Caco-2 (cell line): ENCODE results near the gene KLF16. TPM values are rescaled to one million over a fixed set of nuclear protein-coding genes. Genes with fewer than 3 reads are reported as not detected.

Experiments
- BruUV-seq: library from RNA; stranded (reverse); fragments of 400-500 nt; replicated peaks from 2 replicates; lab custom pipeline; 2021; lab: Mats Ljungman, UMichigan
- CTCF ChIA-PET: fragments of 300-600 bp; sonication (Branson Sonifier 250); formaldehyde crosslinking; loops from one replicate; lab custom pipeline; 2022; ENCODE audit warnings: antibody characterized with exemption; lab: Charles Lee
- POLR2A ChIA-PET: fragments of 300-600 bp; sonication (Branson Sonifier 250); formaldehyde crosslinking; loops from one replicate; lab custom pipeline; 2022; ENCODE audit warnings: antibody characterized with exemption; lab: Charles Lee
- DNase-seq, 2 experiments: peaks; one replicate each; pipeline versions ENCODE4 v3.0.0 to v3.0.0-alpha.2; 2020 to 2022
- H3K27me3 ChIP-seq: replicated peaks from 2 replicates; pipeline ENCODE4 v1.6.0; 2011; ENCODE audit warnings: low read length; ENCODE audit not compliant: control insufficient read depth, insufficient read depth
- H3K36me3 ChIP-seq: 2 replicates; pipeline ENCODE4 v1.5.1; 2011; ENCODE audit warnings: low read length; ENCODE audit not compliant: control insufficient read depth, insufficient read depth
- H3K4me1 ChIP-seq: fragments of 250-450 bp; sonication (Bioruptor Pico); 2 replicates; pipeline ENCODE4 v1.5.1; 2020; ENCODE audit warnings: mild to moderate bottlenecking
- H3K4me3 ChIP-seq: 2 replicates; pipeline ENCODE4 v1.5.1; 2011; ENCODE audit warnings: low read depth, mild to moderate bottlenecking, control low read depth, low read length
- H3K9me3 ChIP-seq: fragments of 250-450 bp; sonication (Bioruptor Pico); 2 replicates; pipeline ENCODE4 v1.5.1; 2020; ENCODE audit warnings: mild to moderate bottlenecking, moderate library complexity
- H3K27ac Mint-ChIP-seq: one replicate; pipeline ENCODE4 v1.8.0; 2022; ENCODE audit warnings: mixed read lengths; ENCODE audit not compliant: unreplicated experiment
- H3K27me3 Mint-ChIP-seq: one replicate; pipeline ENCODE4 v1.8.0; 2022; ENCODE audit warnings: mixed read lengths; ENCODE audit not compliant: insufficient read depth, unreplicated experiment
- H3K36me3 Mint-ChIP-seq: one replicate; pipeline ENCODE4 v1.8.0; 2022; ENCODE audit warnings: mild to moderate bottlenecking, mixed read lengths; ENCODE audit not compliant: insufficient read depth, unreplicated experiment
- H3K4me1 Mint-ChIP-seq: one replicate; pipeline ENCODE4 v1.8.0; 2022; ENCODE audit warnings: low read depth, mixed read lengths; ENCODE audit not compliant: unreplicated experiment
- H3K4me3 Mint-ChIP-seq: one replicate; pipeline ENCODE4 v1.8.0; 2022; ENCODE audit warnings: mild to moderate bottlenecking, moderate library complexity, mixed read lengths; ENCODE audit not compliant: unreplicated experiment
- H3K9me3 Mint-ChIP-seq: one replicate; pipeline ENCODE4 v1.8.0; 2022; ENCODE audit warnings: mixed read lengths; ENCODE audit not compliant: unreplicated experiment
- CTCF ChIP-seq, 2 experiments: fragments of 200-600 bp in 1 of 2; IDR thresholded peaks; 1 replicate in 1 of 2; 2 replicates in 1 of 2; pipeline versions ENCODE4 v1.5.1 to v1.8.0; 2011 to 2022; ENCODE audit warnings: antibody characterized with exemption in 1 of 2, control low read depth in 1 of 2, inconsistent platforms in 1 of 2, low read depth in 1 of 2, low read length in 1 of 2, mild to moderate bottlenecking in 1 of 2, moderate library complexity in 1 of 2; ENCODE audit not compliant: insufficient read depth in 1 of 2, severe bottlenecking in 1 of 2, unreplicated experiment in 1 of 2
- intact Hi-C: fragments of 100-400 bp; cut with micrococcal nuclease; formaldehyde crosslinking; loops from one replicate; pipeline ENCODE4 v1.10.0; 2022; ENCODE audit not compliant: unreplicated experiment
- total RNA-seq: library from RNA; stranded (reverse); gene quantifications from 2 replicates; pipeline ENCODE4 v1.2.3, GENCODE V29; 2022

The KLF16 gene
- total RNA-seq, 1 experiment from 2014 or later, result 26.8 TPM

- CTCF ChIA-PET, result interaction anchor here (0.6 kb wide), 1 partner anchor 8 kb away, joined by 4 read pairs; no protein-coding TSS in a partner anchor
- POLR2A ChIA-PET, result no interaction called here
- Mint-ChIP-seq H3K4me1 (no peaks in the 10 kb centered on the region), H3K4me3 (no peak overlapping the region), H3K27ac (no peak overlapping the region), H3K36me3 (peaks cover 43% of the 10 kb centered on the region), H3K27me3 (no peaks in the 10 kb centered on the region), H3K9me3 (no peaks in the 10 kb centered on the region)
- H3K36me3 ChIP-seq, result 0 out of 2 replicates have a peak, but pooled peaks cover 3% of the 10 kb centered on the region
- intact Hi-C loops, result no loop called here
- no peak overlapping the region for H3K4me3 ChIP-seq
- no peaks in the 10 kb centered on the region for H3K27me3 ChIP-seq
- BruUV-seq, result no TSS peak
- no peaks in the 10 kb centered on the region for H3K9me3 ChIP-seq
- DNase-seq, result no peak
- H3K4me1 ChIP-seq, result peaks cover 16% of the 10 kb centered on the region
- TF ChIP-seq CTCF (IDR thresholded peaks at IDR 0.05; ENCODE audit: insufficient read depth in 1 of 2, low read depth in 1 of 2, low read length in 1 of 2, severe bottlenecking in 1 of 2, unreplicated experiment in 1 of 2), result no peak
These were observed 47.7 kb upstream of the KLF16 start for GRCh38 chr19:1911098-1911497.

- Mint-ChIP-seq H3K27ac (peak overlapping the region; percentile 32), H3K4me1 (no peaks in the 10 kb centered on the region), H3K9me3 (no peaks in the 10 kb centered on the region), H3K36me3 (peaks cover 45% of the 10 kb centered on the region), H3K4me3 (no peak overlapping the region), H3K27me3 (no peaks in the 10 kb centered on the region)
- ChIA-PET CTCF (interaction anchor here (0.6 kb wide), 1 partner anchor 11 kb away, joined by 4 read pairs; no protein-coding TSS in a partner anchor), POLR2A (no interaction called here)
- H3K36me3 ChIP-seq, result 0 out of 2 replicates have a peak, but pooled peaks cover 3% of the 10 kb centered on the region
- intact Hi-C loops, result no loop called here
- BruUV-seq, result no TSS peak
- no peaks in the 10 kb centered on the region for H3K9me3 ChIP-seq
- TF ChIP-seq CTCF (IDR thresholded peaks at IDR 0.05; ENCODE audit: insufficient read depth in 1 of 2, low read depth in 1 of 2, low read length in 1 of 2, severe bottlenecking in 1 of 2, unreplicated experiment in 1 of 2), result no peak
- peaks cover 16% of the 10 kb centered on the region for H3K4me1 ChIP-seq
- no peak overlapping the region for H3K4me3 ChIP-seq
- no peak for DNase-seq
- H3K27me3 ChIP-seq, result no peaks in the 10 kb centered on the region
These were observed 46.8 kb upstream of the KLF16 start for GRCh38 chr19:1910177-1910576.

- Mint-ChIP-seq H3K4me3 (no peak overlapping the region), H3K4me1 (peaks cover under 1% of the 10 kb centered on the region), H3K27me3 (no peaks in the 10 kb centered on the region), H3K36me3 (peaks cover 47% of the 10 kb centered on the region), H3K9me3 (no peaks in the 10 kb centered on the region), H3K27ac (no peak overlapping the region)
- no peak for TF ChIP-seq CTCF (IDR thresholded peaks at IDR 0.05; ENCODE audit: insufficient read depth in 1 of 2, low read depth in 1 of 2, low read length in 1 of 2, severe bottlenecking in 1 of 2, unreplicated experiment in 1 of 2)
- Histone ChIP-seq H3K36me3 (0 out of 2 replicates have a peak, but pooled peaks cover under 1% of the 10 kb centered on the region), H3K4me3 (no peak overlapping the region), H3K9me3 (no peaks in the 10 kb centered on the region), H3K4me1 (peaks cover 16% of the 10 kb centered on the region), H3K27me3 (no peaks in the 10 kb centered on the region)
- no TSS peak for BruUV-seq
- intact Hi-C loops, result no loop called here
- ChIA-PET CTCF (interaction anchor here (0.6 kb wide), 1 partner anchor 10 kb away, joined by 4 read pairs; no protein-coding TSS in a partner anchor), POLR2A (no interaction called here)
- DNase-seq, result no peak
These were observed 46.3 kb upstream of the KLF16 start for GRCh38 chr19:1909761-1910080.
